GM19455 (cell line): Measurements from ENCODE around the gene BCDIN3D.
"Not testable (repeated sequence)": the region's sequence is repeated elsewhere in the genome, so short reads cannot be mapped to it uniquely, and the experiment has no call there.

Experiments used
- ATAC-seq: cut with Tn5 transposase; IDR thresholded peaks from one replicate; pipeline ENCODE4 v1.9.1; 2021; ENCODE audit not compliant: unreplicated experiment

Gene BCDIN3D, protein sequence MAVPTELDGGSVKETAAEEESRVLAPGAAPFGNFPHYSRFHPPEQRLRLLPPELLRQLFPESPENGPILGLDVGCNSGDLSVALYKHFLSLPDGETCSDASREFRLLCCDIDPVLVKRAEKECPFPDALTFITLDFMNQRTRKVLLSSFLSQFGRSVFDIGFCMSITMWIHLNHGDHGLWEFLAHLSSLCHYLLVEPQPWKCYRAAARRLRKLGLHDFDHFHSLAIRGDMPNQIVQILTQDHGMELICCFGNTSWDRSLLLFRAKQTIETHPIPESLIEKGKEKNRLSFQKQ

DNA sequence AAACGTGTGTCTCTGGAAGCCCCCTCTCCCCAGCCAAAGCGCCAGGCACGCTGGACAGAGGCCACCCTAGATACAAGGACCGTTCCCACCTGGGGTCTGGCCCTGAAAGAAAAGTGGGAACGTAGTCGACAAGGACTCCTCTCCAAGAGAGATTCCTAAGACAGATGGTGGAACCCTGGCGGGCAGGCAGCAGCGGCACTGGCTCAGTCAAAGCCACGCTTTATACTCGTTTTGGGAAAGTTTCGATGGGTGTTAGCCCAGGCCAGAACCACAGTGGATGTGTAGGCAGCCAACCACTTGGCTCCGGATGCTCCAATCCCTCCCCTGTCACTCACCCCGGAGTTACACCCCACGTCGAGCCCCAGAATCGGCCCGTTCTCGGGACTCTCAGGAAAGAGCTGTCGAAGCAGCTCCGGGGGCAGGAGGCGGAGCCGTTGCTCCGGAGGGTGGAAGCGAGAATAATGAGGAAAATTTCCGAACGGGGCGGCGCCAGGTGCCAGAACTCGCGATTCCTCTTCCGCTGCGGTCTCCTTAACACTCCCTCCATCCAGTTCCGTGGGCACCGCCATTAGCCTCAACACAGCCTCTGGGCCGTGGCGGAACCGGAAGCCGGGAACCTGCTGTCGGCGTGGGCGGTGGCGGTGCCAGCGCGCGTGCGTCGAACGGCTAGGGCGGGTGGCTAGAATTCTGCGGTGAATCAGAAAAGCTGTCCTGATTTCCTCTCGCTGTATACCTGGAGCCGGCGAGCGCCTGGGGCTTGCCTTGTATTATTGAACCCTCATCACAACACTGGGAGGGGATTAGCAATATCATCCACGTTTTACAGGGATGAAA, at the start of gene BCDIN3D:
TSS of gene BCDIN3D (minus strand) at position 588 of the 834 bp plus-strand sequence. CDS start at position 569, 19 bp downstream.
- peak; percentile 82 for ATAC-seq

GRCh38 chr12:49892084-49892731, 49.3 kb upstream of the BCDIN3D start:
- no peak for ATAC-seq

DNA sequence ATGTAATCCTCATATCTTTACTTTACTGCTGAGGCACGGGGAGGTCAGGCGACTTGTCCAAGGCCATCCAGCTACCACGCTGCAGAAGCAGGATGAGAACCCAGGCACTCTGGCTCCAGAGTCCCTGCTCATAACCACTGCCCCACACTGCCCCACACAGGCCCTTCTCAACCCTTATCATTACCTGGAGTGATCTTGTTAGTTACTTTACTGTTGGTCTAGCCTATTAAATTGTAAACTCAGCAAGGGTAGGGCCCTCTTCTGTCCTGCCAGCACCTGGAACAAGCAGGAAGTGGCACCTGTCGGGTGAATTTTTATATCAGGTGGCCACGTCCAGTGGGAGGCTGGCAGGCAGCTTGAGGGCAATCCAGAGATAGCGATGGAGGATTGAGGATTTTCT, 48.6 kb upstream of the BCDIN3D start:
- ATAC-seq: no peak

DNA sequence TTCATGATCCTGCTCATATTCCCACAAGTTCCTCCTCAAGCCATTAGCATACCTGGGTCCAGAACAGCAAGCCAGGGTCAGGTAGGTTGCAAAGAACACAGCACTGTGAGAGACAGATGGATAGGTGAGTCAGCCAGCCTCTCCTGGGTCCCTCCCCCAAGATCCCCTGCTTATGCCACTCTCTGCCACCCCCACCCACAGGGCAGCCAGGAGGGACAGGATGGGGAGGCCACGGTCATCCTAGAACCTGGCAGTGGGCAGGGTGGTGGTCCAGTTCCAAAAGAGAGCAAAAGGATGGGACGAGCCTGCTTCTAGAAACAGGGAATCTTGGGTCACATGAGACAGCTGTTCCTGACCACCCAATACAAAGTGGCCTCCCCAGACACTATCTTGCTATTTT, 48.1 kb upstream of the BCDIN3D start:
- no peak for ATAC-seq

- no peak for ATAC-seq
Observed at GRCh38 chr12:49890096-49890461, 47.2 kb upstream of the BCDIN3D start.

- no peak for ATAC-seq
Observed at GRCh38 chr12:49889361-49890095, 46.6 kb upstream of the BCDIN3D start.

- no peak for ATAC-seq
Observed at GRCh38 chr12:49888461-49889151, 45.7 kb upstream of the BCDIN3D start.

DNA sequence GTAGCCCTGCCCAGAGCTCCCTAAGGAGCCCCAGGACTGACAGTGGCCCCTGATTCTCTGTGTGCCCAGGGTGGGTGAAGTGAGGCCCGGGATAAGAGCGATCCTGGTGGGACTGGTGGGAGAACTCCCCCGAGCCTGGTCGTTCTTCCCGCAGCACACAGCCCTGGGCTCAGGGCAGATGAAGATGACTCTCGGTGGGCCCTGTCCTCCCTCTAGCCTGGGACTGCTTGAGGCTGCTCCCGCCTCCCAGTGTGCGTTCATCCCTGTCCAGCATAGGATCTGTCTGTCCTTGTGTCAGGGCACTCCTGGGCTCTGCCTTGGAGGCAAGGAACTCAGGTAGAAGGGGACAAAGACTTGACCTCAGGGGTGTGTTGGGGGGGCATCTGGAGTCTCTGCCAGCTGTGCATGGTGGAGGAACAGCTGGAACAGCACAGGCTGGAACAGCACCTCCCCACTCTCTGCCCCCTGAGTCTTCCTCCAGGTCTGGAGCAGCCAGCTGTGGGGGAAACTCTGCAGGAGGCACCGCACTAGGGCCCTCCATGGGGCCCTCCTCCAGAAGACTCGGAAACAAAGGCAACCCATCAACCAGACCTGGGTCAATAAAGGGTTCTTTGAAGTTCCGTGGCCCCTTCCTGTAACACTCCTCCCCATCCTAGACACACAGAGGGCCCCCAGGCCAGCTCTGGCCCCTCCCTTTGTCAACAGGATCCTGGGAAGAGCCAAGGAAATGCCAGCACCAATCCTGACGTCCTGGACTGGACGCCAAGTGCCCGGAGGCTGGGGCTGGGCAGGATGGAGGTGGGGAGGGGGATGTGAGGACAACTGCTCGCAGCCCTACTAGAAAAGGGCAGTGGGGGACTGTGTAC, 44.9 kb upstream of the BCDIN3D start:
- ATAC-seq: no peak

DNA sequence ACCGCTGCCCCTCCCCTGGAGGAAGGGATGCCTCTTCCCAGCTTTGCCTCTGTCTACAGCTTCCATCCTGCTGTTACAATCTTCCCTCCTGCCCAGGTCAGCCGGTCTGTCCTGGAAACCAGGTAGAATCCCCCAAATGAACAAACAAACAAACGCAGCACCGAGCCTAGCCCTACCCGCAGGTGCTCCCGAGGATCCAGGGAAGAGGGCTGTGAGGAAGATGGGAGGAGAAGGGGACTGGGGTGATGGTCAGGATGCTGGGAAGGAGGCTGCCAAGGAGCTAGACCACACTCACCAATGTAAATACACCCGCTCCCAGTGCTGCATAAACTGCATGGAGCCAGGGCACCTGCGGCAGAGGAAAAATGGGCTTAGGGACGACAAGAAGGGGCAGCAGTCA, 44.2 kb upstream of the BCDIN3D start:
- ATAC-seq: no peak

GRCh38 chr12:49885663-49886461, 43.0 kb upstream of the BCDIN3D start:
- no peak for ATAC-seq

DNA sequence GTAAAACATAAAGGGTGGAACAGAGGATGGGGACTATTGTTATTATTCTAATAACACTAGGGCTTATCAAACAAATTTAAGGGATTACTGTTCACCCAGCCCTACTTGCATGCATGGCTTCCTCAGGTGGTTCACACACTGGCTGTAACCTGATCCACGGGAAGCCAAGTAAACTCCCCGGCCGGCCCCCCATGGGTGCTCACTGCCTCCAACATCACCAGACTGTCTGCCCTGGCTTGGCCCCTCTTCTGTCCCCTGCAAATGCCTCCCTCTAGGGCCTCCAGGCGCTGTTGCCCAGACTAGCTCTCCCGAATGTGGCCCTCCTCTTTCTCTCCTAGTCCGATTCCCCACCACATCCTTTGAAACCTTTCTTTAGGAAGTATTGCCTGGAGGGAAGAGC, 42.2 kb upstream of the BCDIN3D start:
- no peak for ATAC-seq

DNA sequence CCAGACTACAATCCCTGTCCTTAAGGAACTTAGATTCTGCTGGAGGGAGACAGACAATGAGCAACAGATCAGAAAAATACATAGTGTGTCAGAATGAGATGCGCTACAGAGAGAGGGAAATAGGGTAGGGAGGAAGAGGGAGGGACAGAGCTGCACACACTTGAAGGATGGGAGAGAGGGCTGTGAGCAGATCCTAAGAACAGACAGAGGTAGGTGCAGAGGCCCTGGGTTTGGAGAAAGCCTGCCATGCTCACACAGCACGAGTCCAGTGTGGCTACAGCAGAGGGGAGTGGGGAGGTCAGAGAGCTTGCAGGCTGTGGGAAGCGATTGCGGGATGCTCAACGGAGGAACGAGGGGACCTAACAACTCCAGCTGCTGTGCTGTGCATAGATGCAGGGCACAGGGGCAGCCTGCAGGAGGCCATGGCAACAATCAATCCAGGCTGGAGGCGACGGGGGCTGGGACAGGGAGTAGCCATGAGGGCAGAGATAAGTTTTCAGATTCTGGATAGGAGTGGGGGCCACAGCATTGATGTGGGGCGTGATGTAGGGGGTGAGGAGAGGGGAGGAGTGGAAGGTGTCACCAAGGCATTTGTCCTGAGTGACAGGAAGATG, 40.1 kb upstream of the BCDIN3D start:
- no peak for ATAC-seq

DNA sequence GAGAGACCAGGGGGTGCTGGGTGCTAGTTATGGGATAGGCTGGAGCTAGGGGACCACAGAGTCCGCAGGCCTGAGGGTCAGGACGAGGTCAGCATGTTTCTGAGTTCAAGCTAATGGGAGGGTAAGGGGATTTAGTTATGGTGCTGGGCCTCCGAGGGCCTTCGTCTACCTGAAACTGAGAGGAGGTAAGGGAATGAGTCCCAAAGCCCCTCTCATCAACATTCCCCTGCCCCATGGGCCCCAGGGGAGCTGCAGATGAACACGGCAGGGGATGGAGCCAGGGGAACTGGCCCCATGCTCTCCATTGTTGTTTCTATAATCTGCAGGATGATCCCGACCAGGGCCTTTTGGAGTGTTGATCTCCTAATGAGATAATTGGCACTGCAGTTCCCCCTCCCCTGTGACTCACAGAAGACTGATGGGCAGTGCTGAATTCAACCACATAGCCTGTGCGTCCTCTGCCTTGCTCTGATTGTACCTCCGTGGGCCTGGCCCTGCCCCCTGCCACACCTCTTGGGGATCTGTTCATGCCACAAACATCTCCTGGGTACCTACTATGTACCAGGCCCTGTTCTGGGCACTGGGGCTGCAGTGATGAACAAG, 39.4 kb upstream of the BCDIN3D start:
- no peak for ATAC-seq

DNA sequence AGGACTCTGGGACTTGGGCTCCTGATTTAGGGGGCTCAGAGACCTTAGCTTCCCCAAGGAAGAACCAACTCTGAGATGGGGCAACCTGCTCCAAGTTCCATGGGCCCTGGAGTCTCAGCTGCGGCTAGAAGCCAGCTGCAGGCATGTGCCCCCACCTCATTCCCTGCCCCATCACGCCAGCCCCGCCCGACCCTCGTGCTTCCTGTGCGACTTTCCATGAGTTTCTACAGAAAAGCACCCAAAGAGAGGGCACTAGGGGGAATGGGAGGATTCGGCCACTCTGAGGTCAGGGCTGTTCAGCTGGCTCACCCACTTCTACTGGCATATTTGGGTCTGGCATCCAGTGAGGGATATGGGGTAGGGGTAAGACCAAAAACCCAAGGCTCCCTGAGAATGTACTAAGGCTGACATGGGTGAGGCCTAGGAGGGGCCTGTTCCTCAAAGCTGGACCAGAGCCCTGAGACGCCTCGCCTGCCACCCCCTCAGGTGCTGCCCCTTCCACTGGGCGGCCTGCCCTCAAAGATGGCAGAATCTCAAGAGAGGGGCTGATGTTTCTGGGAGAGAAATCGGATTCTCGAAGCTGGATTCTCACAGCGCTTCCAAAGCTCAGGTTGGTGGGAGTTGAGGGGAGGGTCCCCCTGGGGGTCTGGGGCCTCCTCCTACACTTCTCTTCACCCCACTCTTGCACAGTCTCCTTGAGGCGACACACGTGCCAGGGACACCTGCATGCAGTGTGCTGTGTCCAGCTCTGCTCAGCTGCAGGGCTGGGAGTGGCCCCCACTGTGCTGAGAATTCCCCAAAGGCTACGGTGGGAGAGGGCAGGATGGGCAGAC, 38.7 kb upstream of the BCDIN3D start:
- no peak for ATAC-seq

- ATAC-seq: no peak
Observed at GRCh38 chr12:49880756-49881414, 38.0 kb upstream of the BCDIN3D start.

GRCh38 chr12:49879065-49879464, 36.2 kb upstream of the BCDIN3D start:
- ATAC-seq: not testable (repeated sequence)

DNA sequence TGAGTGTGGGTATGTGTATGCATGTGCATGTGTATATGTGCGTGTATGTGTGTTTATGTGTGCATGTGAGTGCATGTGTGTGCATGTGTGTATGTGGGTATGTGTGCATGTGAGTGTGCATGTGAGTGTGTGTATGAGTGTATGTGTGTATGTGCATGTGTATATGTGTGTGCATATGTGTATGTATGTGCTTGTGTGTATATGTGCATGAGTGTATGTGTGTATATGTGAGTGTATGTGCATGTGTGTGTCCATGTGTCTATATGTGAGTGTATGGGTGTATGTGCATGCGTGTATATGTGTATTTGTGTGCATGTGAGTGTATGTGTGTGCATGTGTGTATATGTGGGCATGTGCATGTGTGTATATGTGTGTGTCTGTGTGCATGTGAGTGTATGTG, 35.1 kb upstream of the BCDIN3D start:
- no peak for ATAC-seq
